Posterior vena cava (tissue), 2 donors: ENCODE results near the gene UBL3. TPM values are rescaled to one million over a fixed set of nuclear protein-coding genes. Genes with fewer than 3 reads are reported as not detected.
A peak's percentile ranks its signal among the peaks of the same experiment; 100 is the strongest.

Source experiments
- DNase-seq: peaks from one replicate; pipeline ENCODE4 v3.0.0-alpha.2; 2020; ENCODE audit warnings: low spot score
- intact Hi-C, 2 donors: fragments of 100-400 bp; cut with DNase I; formaldehyde crosslinking; loops; one replicate each; pipeline versions ENCODE4 v1.14.1 to v1.14.2; 2022 to 2023
- long read RNA-seq, 2 donors: library from polyadenylated mRNA; unstranded; transcript quantifications; one replicate each; pipeline ENCODE4 v2.0.0, GENCODE V29; 2020 to 2021
- total RNA-seq, 2 donors: library from RNA; stranded (reverse); fragmentation: NEBNext Ultra II Directional; extraction: Animal tissue kit (Norgen Biotek cat#: 25700); gene quantifications; one replicate each; pipeline ENCODE4 v1.2.1, GENCODE V29; 2021
- donor health status: DM: yes; HTN: yes; CAD: no.
- donor health status: DM: yes; HTN: yes; CAD: no.

The UBL3 gene
- 10 to 100 TPM; 29.6 to 32.9 TPM for total RNA-seq
- long read RNA-seq, donor 1, full-length matches to known transcripts: 29 of 31 reads
- long read RNA-seq, donor 1, partial matches to known transcripts: 0 of 31 reads
- long read RNA-seq, donor 1, other reads (novel, unspliced or antisense): 2 of 31 reads
- long read RNA-seq, donor 2, full-length matches to known transcripts: 17 of 20 reads
- long read RNA-seq, donor 2, partial matches to known transcripts: 1 of 20 reads
- long read RNA-seq, donor 2, other reads (novel, unspliced or antisense): 2 of 20 reads

GRCh38 chr13:29850213-29850898 is at the start of gene UBL3:
UBL3 (minus strand) TSS chr13:29850617; CDS start chr13:29849538, 1,079 bp downstream.
- intact Hi-C loops: loop anchor here in 1 of 2 donors (5.0 kb wide), 1 partner anchor 72 kb away; no protein-coding TSS in a partner anchor
- peak; percentile 99 for DNase-seq

GRCh38 chr13:29897102-29897501 is 46.7 kb upstream of the UBL3 start:
- intact Hi-C loops: no loop called here

GRCh38 chr13:29893438-29893837 is 43.0 kb upstream of the UBL3 start:
- DNase-seq: no peak
- intact Hi-C loops: no loop called here

More at GRCh38 chr13:29897102-29897501, 46.7 kb upstream of the UBL3 start:
- no peak for DNase-seq

GRCh38 chr13:29892151-29892550 is 41.7 kb upstream of the UBL3 start:
- DNase-seq: no peak
- intact Hi-C loops: no loop called here

- intact Hi-C loops: no loop called here
- no peak for DNase-seq
These were observed 38.7 kb upstream of the UBL3 start for GRCh38 chr13:29889111-29889510.

- DNase-seq: no peak
- intact Hi-C loops: no loop called here
These were observed 37.9 kb upstream of the UBL3 start for GRCh38 chr13:29888306-29888705.

- DNase-seq: no peak
- intact Hi-C loops: no loop called here
These were observed 37.3 kb upstream of the UBL3 start for GRCh38 chr13:29887686-29888085.

GRCh38 chr13:29887030-29887557 is 36.7 kb upstream of the UBL3 start:
- intact Hi-C loops: no loop called here

GRCh38 chr13:29886446-29886845 is 36.0 kb upstream of the UBL3 start:
- DNase-seq: no peak
- intact Hi-C loops: no loop called here

More at GRCh38 chr13:29887030-29887557, 36.7 kb upstream of the UBL3 start:
- no peak for DNase-seq

- DNase-seq: no peak
- intact Hi-C loops: no loop called here
These were observed 35.6 kb upstream of the UBL3 start for GRCh38 chr13:29885989-29886388.

GRCh38 chr13:29884671-29885430 is 34.4 kb upstream of the UBL3 start:
- no peak for DNase-seq
- intact Hi-C loops: loop anchor here in 1 of 2 donors (5.0 kb wide), 1 partner anchor 1632 kb away; no protein-coding TSS in a partner anchor

- intact Hi-C loops: loop anchor here in 1 of 2 donors (5.0 kb wide), 1 partner anchor 1633 kb away; no protein-coding TSS in a partner anchor
- DNase-seq: no peak
These were observed 33.6 kb upstream of the UBL3 start for GRCh38 chr13:29883941-29884518.

- intact Hi-C loops: loop anchor here in 1 of 2 donors (5.0 kb wide), 1 partner anchor 1635 kb away; no protein-coding TSS in a partner anchor
- no peak for DNase-seq
These were observed 31.7 kb upstream of the UBL3 start for GRCh38 chr13:29882076-29882475.

- intact Hi-C loops: no loop called here
- no peak for DNase-seq
These were observed 27.7 kb upstream of the UBL3 start for GRCh38 chr13:29878101-29878500.

- DNase-seq: no peak
These were observed 27.1 kb upstream of the UBL3 start for GRCh38 chr13:29877456-29878078.

GRCh38 chr13:29875646-29876045 is 25.2 kb upstream of the UBL3 start:
- DNase-seq: no peak
- intact Hi-C loops: no loop called here

More at GRCh38 chr13:29877456-29878078, 27.1 kb upstream of the UBL3 start:
- intact Hi-C loops: no loop called here

GRCh38 chr13:29868581-29868980 is 18.2 kb upstream of the UBL3 start:
- no peak for DNase-seq
- intact Hi-C loops: no loop called here

GRCh38 chr13:29865934-29866333 is 15.5 kb upstream of the UBL3 start:
- intact Hi-C loops: no loop called here
- DNase-seq: no peak

GRCh38 chr13:29861694-29862110 is 11.3 kb upstream of the UBL3 start:
- intact Hi-C loops: no loop called here
- DNase-seq: no peak
